Adrenal gland (tissue), 12 donors: ENCODE results near the gene CIDEA. TPM values are rescaled to one million over a fixed set of nuclear protein-coding genes. Genes with fewer than 3 reads are reported as not detected.

Experiments
- DNase-seq, 7 donors: peaks; one replicate each; pipeline ENCODE4 v3.0.0-alpha.2; 2019 to 2020
- H3K27ac ChIP-seq, 5 donors: fragments of 200-600 bp; sonication (generic) in 4 of 5; 1 replicate in 3 of 5; 2 replicates in 2 of 5; pipeline versions ENCODE4 v1.5.1 to v1.8.0; 2016 to 2020; ENCODE audit warnings: mild to moderate bottlenecking in 1 of 5
- H3K27me3 ChIP-seq: fragments of 200-600 bp; 2 replicates; pipeline ENCODE4 v1.8.0; 2021
- H3K36me3 ChIP-seq, 2 donors: fragments of 200-600 bp; replicated peaks in 1 of 2; 1 replicate in 1 of 2; 2 replicates in 1 of 2; pipeline versions ENCODE4 v1.5.1 to v1.8.0; 2018 to 2022
- H3K4me1 ChIP-seq, 2 donors: fragments of 200-600 bp; replicated peaks in 1 of 2; 1 replicate in 1 of 2; 2 replicates in 1 of 2; pipeline versions ENCODE4 v1.5.1 to v1.8.0; 2018 to 2021
- H3K4me3 ChIP-seq, 4 donors: fragments of 200-600 bp; sonication (generic) in 3 of 4; one replicate each; pipeline ENCODE4 v1.5.1; 2016 to 2018
- H3K9me3 ChIP-seq, 3 donors: fragments of 200-600 bp; sonication (generic) in 1 of 3; replicated peaks in 1 of 3; 1 replicate in 2 of 3; 2 replicates in 1 of 3; pipeline versions ENCODE4 v1.5.1 to v1.8.0; 2016 to 2021
- CTCF ChIP-seq, 6 experiments: fragments of 450-650 bp in 4 of 6; fragments of 200-600 bp in 2 of 6; sonication (generic) in 1 of 6; IDR thresholded peaks; 1 replicate in 5 of 6; 2 replicates in 1 of 6; pipeline versions ENCODE4 v1.5.1 to v1.8.0; 2016 to 2021; ENCODE audit warnings: antibody characterized with exemption in 6 of 6, mild to moderate bottlenecking in 2 of 6, moderate library complexity in 1 of 6
- POLR2A ChIP-seq, 2 donors: fragments of 450-650 bp; IDR thresholded peaks; one replicate each; pipeline ENCODE4 v1.6.1; 2017; ENCODE audit warnings: antibody characterized with exemption in 2 of 2, mild to moderate bottlenecking in 2 of 2, moderate library complexity in 1 of 2
- WGBS, 4 donors: extraction: QIAGEN DNeasy Blood & Tissue Kit in 2 of 4; methylation state at CpG; one replicate each; pipeline versions ENCODE4 v1.1.5 to v1.1.7; 2013 to 2017; 5-methylcytosine and 5-hydroxymethylcytosine counted together
- intact Hi-C, 2 donors: fragments of 100-400 bp; cut with DNase I; formaldehyde crosslinking; loops; one replicate each; pipeline versions ENCODE4 v1.14.1 to v1.15.0; 2022 to 2023
- polyA plus RNA-seq, 3 donors: library from polyadenylated mRNA; stranded (reverse); fragments of 200-250 nt in 2 of 3; fragments of 350-450 nt in 1 of 3; fragmentation: Illumina TruSeq in 1 of 3; extraction: RNeasy Lipid Tissue Mini Kit (QIAGEN cat#74804) in 1 of 3; gene quantifications; one replicate each; pipeline ENCODE4 v1.2.3, GENCODE V29; 2013 to 2014
- total RNA-seq, 9 donors: library from RNA; depleted of rRNA in 4 of 9; stranded (reverse); fragments of >200 nt in 4 of 9; fragments of 120-200 nt in 1 of 9; fragmentation: NEBNext Ultra II Directional in 1 of 9; extraction: Animal tissue kit (Norgen Biotek cat#: 25700) in 1 of 9; gene quantifications; one replicate each; pipeline versions ENCODE4 v1.1.0 to v1.2.4, GENCODE V29; 2013 to 2023
- donor health status: healthy with polysubstance abuse.
- donor health status: Bipolar disorder and iron deficiency.
- donor health status: DM: yes; HTN: yes; CAD: no.
- donor health status: DM: no; HTN: no; CAD: no.
- donor health status: DM: no; HTN: no; CAD: no.
- donor health status: DM: yes; HTN: yes; CAD: no.

Gene CIDEA
- total and polyA plus RNA-seq, 12 donors = 0.11 to 18.5 (median 0.82) TPM; not detected in 2

- TF ChIP-seq CTCF (IDR thresholded peaks at IDR 0.05) (no peak), POLR2A (IDR thresholded peaks at IDR 0.05) (no peak)
- Histone ChIP-seq H3K27ac (no peak overlapping the region), H3K27me3 (peaks cover 40% of the 10 kb centered on the region), H3K4me1 (peaks cover 0 to 13% of the 10 kb centered on the region in 2 donors), H3K9me3 (no peaks in the 10 kb centered on the region), H3K36me3 (no peaks in the 10 kb centered on the region), H3K4me3 (no peak overlapping the region)
- 84 to 95% (median 90%) methylated on average over 6 of the region's 6 CpGs for WGBS, 4 donors
- intact Hi-C loops = no loop called here
- DNase-seq = no peak
Observed at GRCh38 chr18:12252061-12252460, 2.1 kb upstream of the CIDEA start.

- Histone ChIP-seq H3K27me3 (peaks cover 35% of the 10 kb centered on the region), H3K36me3 (no peaks in the 10 kb centered on the region), H3K27ac (no peak overlapping the region), H3K4me3 (no peak overlapping the region), H3K9me3 (no peaks in the 10 kb centered on the region), H3K4me1 (peaks cover 0 to 13% of the 10 kb centered on the region in 2 donors)
- intact Hi-C loops = no loop called here
- 28 to 41% (median 38%) methylated on average over 5 to 11 of the region's 11 CpGs for WGBS, 4 donors
- DNase-seq = no peak
- TF ChIP-seq CTCF (IDR thresholded peaks at IDR 0.05) (no peak), POLR2A (IDR thresholded peaks at IDR 0.05) (no peak)
Observed at GRCh38 chr18:12253027-12253426, 1.1 kb upstream of the CIDEA start.

GRCh38 chr18:12253663-12254135 is 462 bp upstream of the CIDEA start:
- WGBS, 4 donors = 1 to 3% (median 1%) methylated on average over 11 to 20 of the region's 20 CpGs
- DNase-seq = peak in 5 of 7 donors; percentile 30 to 66 (median 39)
- Histone ChIP-seq H3K4me1 (peaks cover 0 to 13% of the 10 kb centered on the region in 2 donors), H3K27me3 (peaks cover 35% of the 10 kb centered on the region), H3K27ac (no peak overlapping the region), H3K4me3 (peak overlapping the region in 1 of 4 donors; percentile 38), H3K9me3 (no peaks in the 10 kb centered on the region), H3K36me3 (no peaks in the 10 kb centered on the region)
- TF ChIP-seq POLR2A (IDR thresholded peaks at IDR 0.05) (no peak), CTCF (IDR thresholded peaks at IDR 0.05) (no peak)
- intact Hi-C loops = no loop called here

- Histone ChIP-seq H3K27ac (no peak overlapping the region), H3K9me3 (no peaks in the 10 kb centered on the region), H3K4me3 (no peak overlapping the region), H3K36me3 (no peaks in the 10 kb centered on the region), H3K4me1 (peaks cover 0 to 13% of the 10 kb centered on the region in 2 donors), H3K27me3 (peaks cover 35% of the 10 kb centered on the region)
- WGBS, 4 donors = 54 to 78% (median 59%) methylated on average over 22 to 38 of the region's 38 CpGs
- TF ChIP-seq CTCF (IDR thresholded peaks at IDR 0.05) (no peak), POLR2A (IDR thresholded peaks at IDR 0.05) (no peak)
- DNase-seq = no peak
- intact Hi-C loops = no loop called here
Observed at GRCh38 chr18:12254820-12255511, 805 bp downstream of the CIDEA start.
